Lower lobe of right lung (tissue), 2 donors: ENCODE results near the gene NSUN2. TPM values are rescaled to one million over a fixed set of nuclear protein-coding genes. Genes with fewer than 3 reads are reported as not detected.
"Not testable (repeated sequence)": the region's sequence is repeated elsewhere in the genome, so short reads cannot be mapped to it uniquely, and the experiment has no call there.

ENCODE experiments used
- ATAC-seq, 2 donors: fragments of 200-7000 bp; cut with Tn5 transposase; one replicate each; pipeline ENCODE4 v1.9.1; 2020 to 2022; ENCODE audit warnings: mild to moderate bottlenecking in 2 of 2, moderate library complexity in 2 of 2
- DNase-seq: peaks from one replicate; pipeline ENCODE4 v3.0.0-alpha.2; 2020
- H3K27ac ChIP-seq: fragments of 200-600 bp; one replicate; pipeline ENCODE4 v1.8.0; 2022
- H3K27me3 ChIP-seq: fragments of 200-600 bp; one replicate; pipeline ENCODE4 v1.8.0; 2022; ENCODE audit warnings: low read depth
- H3K36me3 ChIP-seq: fragments of 200-600 bp; one replicate; pipeline ENCODE4 v1.8.0; 2022; ENCODE audit warnings: mild to moderate bottlenecking
- H3K4me1 ChIP-seq: fragments of 200-600 bp; one replicate; pipeline ENCODE4 v1.8.0; 2022
- H3K4me3 ChIP-seq: fragments of 200-600 bp; one replicate; pipeline ENCODE4 v1.8.0; 2022; ENCODE audit warnings: mild to moderate bottlenecking
- H3K9me3 ChIP-seq: fragments of 200-600 bp; one replicate; pipeline ENCODE4 v1.8.0; 2022
- CTCF ChIP-seq: fragments of 200-600 bp; IDR thresholded peaks from one replicate; pipeline ENCODE4 v1.8.0; 2022; ENCODE audit warnings: antibody characterized with exemption, mild to moderate bottlenecking
- intact Hi-C: fragments of 100-400 bp; cut with DNase I; formaldehyde crosslinking; loops from one replicate; pipeline ENCODE4 v1.11.0; 2022
- total RNA-seq: library from RNA; stranded (reverse); fragmentation: NEBNext Ultra II Directional; extraction: Animal tissue kit (Norgen Biotek cat#: 25700); gene quantifications from one replicate; pipeline ENCODE4 v1.2.1, GENCODE V29; 2021
- donor health status: DM: no; HTN: yes; CAD: no; lungs with severe emphysema.

NSUN2 gene
- total RNA-seq, 1 donor from 2014 or later, result 43.3 TPM

- no peak for ATAC-seq
Observed at GRCh38 chr5:6673031-6673430, 40.2 kb upstream of the NSUN2 start.

GRCh38 chr5:6668717-6669116 lies 35.9 kb upstream of the NSUN2 start:
- DNase-seq, H3K9me3 ChIP-seq, H3K36me3 ChIP-seq, H3K27ac ChIP-seq, ATAC-seq, intact Hi-C loops, H3K4me3 ChIP-seq, H3K4me1 ChIP-seq, H3K27me3 ChIP-seq: not testable (repeated sequence)

More at GRCh38 chr5:6673031-6673430, 40.2 kb upstream of the NSUN2 start:
- peaks cover 4% of the 10 kb centered on the region for H3K9me3 ChIP-seq
- no peaks in the 10 kb centered on the region for H3K36me3 ChIP-seq
- no peak overlapping the region for H3K4me3 ChIP-seq
- no peaks in the 10 kb centered on the region for H3K4me1 ChIP-seq
- no peak for DNase-seq
- no peaks in the 10 kb centered on the region for H3K27me3 ChIP-seq
- intact Hi-C loops, result no loop called here
- TF ChIP-seq CTCF, result no peak
- no peak overlapping the region for H3K27ac ChIP-seq

- no peaks in the 10 kb centered on the region for H3K9me3 ChIP-seq
- no peak overlapping the region for H3K27ac ChIP-seq
- H3K36me3 ChIP-seq, result peaks cover 4% of the 10 kb centered on the region
- intact Hi-C loops, result no loop called here
- TF ChIP-seq CTCF, result no peak
- H3K4me3 ChIP-seq, result no peak overlapping the region
- ATAC-seq (no peak), DNase-seq (no peak)
- H3K27me3 ChIP-seq, result no peaks in the 10 kb centered on the region
- H3K4me1 ChIP-seq, result no peaks in the 10 kb centered on the region
Observed at GRCh38 chr5:6667648-6668047, 34.8 kb upstream of the NSUN2 start.

- ATAC-seq (no peak), DNase-seq (no peak)
- H3K36me3 ChIP-seq, result peaks cover 4% of the 10 kb centered on the region
- H3K4me3 ChIP-seq, result no peak overlapping the region
- no peak overlapping the region for H3K27ac ChIP-seq
- no peaks in the 10 kb centered on the region for H3K9me3 ChIP-seq
- no peak for TF ChIP-seq CTCF
- intact Hi-C loops, result no loop called here
- no peaks in the 10 kb centered on the region for H3K27me3 ChIP-seq
- H3K4me1 ChIP-seq, result no peaks in the 10 kb centered on the region
Observed at GRCh38 chr5:6666762-6667161, 33.9 kb upstream of the NSUN2 start.

- peaks cover 20% of the 10 kb centered on the region for H3K36me3 ChIP-seq
- peaks cover 8% of the 10 kb centered on the region for H3K9me3 ChIP-seq
- H3K4me1 ChIP-seq, result no peaks in the 10 kb centered on the region
- ATAC-seq (no peak), DNase-seq (no peak)
- intact Hi-C loops, result no loop called here
- no peaks in the 10 kb centered on the region for H3K27me3 ChIP-seq
- no peak overlapping the region for H3K4me3 ChIP-seq
- TF ChIP-seq CTCF, result no peak
- H3K27ac ChIP-seq, result no peak overlapping the region
Observed at GRCh38 chr5:6660688-6661087, 27.8 kb upstream of the NSUN2 start.

GRCh38 chr5:6659941-6660684 lies 27.3 kb upstream of the NSUN2 start:
- Histone ChIP-seq H3K4me3 (no peak overlapping the region), H3K27me3 (no peaks in the 10 kb centered on the region), H3K27ac (no peak overlapping the region), H3K9me3 (peaks cover 8% of the 10 kb centered on the region), H3K36me3 (peaks cover 20% of the 10 kb centered on the region), H3K4me1 (no peaks in the 10 kb centered on the region)
- ATAC-seq (no peak), DNase-seq (no peak)
- no peak for TF ChIP-seq CTCF
- intact Hi-C loops, result no loop called here
